ENCODE data around the gene OLFML2B.
A peak's percentile ranks its signal among the peaks of the same experiment; 100 is the strongest.

OLFML2B gene

GRCh38 chr1:161973924-161974845, 49.5 kb downstream of the OLFML2B start:
- no peak for DNase-seq

- DNase-seq, result no peak
Measured at GRCh38 chr1:161972828-161973227, 50.8 kb downstream of the OLFML2B start.

GRCh38 chr1:161970633-161971032, 53.0 kb downstream of the OLFML2B start:
- DNase-seq, result no peak

GRCh38 chr1:161970036-161970435, 53.6 kb downstream of the OLFML2B start:
- no peak for DNase-seq

GRCh38 chr1:161966067-161966466, 57.6 kb downstream of the OLFML2B start:
- no peak for DNase-seq

- peak; percentile 34 for DNase-seq
Measured at GRCh38 chr1:161962091-161962887, 61.4 kb downstream of the OLFML2B start.

- DNase-seq, result no peak
Measured at GRCh38 chr1:161958425-161958824, 65.2 kb downstream of the OLFML2B start.

GRCh38 chr1:161956930-161957329, 66.7 kb downstream of the OLFML2B start:
- no peak for DNase-seq

- no peak for DNase-seq
Measured at GRCh38 chr1:161956097-161956496, 67.6 kb downstream of the OLFML2B start.

GRCh38 chr1:161955606-161956005, 68.1 kb downstream of the OLFML2B start:
- DNase-seq, result no peak

GRCh38 chr1:161954466-161954865, 69.2 kb downstream of the OLFML2B start:
- no peak for DNase-seq

GRCh38 chr1:161954050-161954449, 69.6 kb downstream of the OLFML2B start:
- DNase-seq, result no peak

GRCh38 chr1:161953256-161953920, 70.3 kb downstream of the OLFML2B start:
- DNase-seq, result no peak

GRCh38 chr1:161952607-161953172, 71.0 kb downstream of the OLFML2B start:
- DNase-seq, result no peak

- DNase-seq, result no peak
Measured at GRCh38 chr1:161951646-161952045, 72.0 kb downstream of the OLFML2B start.

- no peak for DNase-seq
Measured at GRCh38 chr1:161950377-161950776, 73.3 kb downstream of the OLFML2B start.

- no peak for DNase-seq
Measured at GRCh38 chr1:161949548-161949947, 74.1 kb downstream of the OLFML2B start.

GRCh38 chr1:161948435-161948834, 75.2 kb downstream of the OLFML2B start:
- no peak for DNase-seq

- DNase-seq, result no peak
Measured at GRCh38 chr1:161946071-161946987, 77.3 kb downstream of the OLFML2B start.

- DNase-seq, result no peak
Measured at GRCh38 chr1:161945306-161946060, 78.2 kb downstream of the OLFML2B start.

- no peak for DNase-seq
Measured at GRCh38 chr1:161944381-161944780, 79.3 kb downstream of the OLFML2B start.
